Activated naive CD4-positive, alpha-beta T cell treated with Interleukin-2 at 50 U/mL for 16 hours (primary cell): ENCODE measurements around the gene URB1.
"Not testable (repeated sequence)": the region's sequence is repeated elsewhere in the genome, so short reads cannot be mapped to it uniquely, and the experiment has no call there.

Experiments
- DNase-seq: peaks from one replicate; pipeline ENCODE4 v3.0.0-alpha.2; 2020

URB1 gene, protein sequence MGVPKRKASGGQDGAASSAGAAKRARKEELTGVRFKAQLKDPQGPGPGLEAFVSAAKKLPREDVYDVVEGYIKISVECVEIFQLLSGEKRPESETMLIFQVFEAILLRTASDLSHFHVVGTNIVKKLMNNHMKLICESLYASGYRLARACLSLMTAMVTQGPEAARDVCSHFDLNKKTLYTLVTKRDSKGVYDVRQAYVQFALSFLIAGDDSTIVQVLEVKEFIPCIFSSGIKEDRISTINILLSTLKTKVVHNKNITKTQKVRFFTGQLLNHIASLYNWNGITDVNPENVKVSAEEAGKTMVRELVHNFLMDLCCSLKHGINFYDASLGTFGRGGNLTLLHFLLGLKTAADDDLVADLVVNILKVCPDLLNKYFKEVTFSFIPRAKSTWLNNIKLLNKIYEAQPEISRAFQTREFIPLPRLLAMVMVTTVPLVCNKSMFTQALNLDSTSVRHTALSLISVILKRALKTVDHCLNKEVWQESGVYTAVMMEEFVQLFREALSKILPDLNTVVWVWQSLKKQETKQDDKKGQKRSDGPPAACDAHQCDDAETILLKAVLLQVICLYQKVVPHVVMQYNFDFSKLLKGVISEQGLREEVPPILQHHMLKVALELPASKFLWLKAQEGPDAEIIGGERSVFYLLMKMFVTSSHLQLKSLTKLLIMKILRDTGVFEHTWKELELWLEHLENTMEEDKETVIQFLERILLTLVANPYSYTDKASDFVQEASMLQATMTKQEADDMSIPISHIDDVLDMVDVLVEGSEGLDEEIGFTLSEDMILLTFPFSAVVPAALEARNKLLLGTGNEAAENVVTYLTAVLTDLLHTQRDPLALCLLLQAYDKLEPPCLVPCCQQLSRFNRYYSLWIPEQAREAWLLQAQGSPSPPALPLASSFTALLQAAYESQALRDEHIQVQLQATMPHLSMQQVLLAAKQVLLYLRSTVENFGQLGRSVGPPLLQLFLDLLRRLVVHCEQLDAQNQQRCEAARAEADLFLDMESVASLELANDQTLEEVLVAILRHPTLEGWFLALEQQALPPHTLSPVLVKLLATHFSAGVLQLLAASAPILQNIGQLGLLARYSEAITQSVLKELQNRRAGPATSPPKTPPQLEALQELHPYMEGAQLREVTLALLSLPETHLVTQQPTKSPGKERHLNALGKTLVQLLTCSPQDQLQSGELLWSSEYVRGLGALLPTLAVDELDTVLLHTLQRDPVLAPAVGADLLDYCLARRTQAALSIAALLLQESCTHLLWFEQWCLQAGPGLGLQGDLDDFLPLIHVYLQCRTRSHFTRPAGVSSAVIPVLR (N-terminal part only)

DNA sequence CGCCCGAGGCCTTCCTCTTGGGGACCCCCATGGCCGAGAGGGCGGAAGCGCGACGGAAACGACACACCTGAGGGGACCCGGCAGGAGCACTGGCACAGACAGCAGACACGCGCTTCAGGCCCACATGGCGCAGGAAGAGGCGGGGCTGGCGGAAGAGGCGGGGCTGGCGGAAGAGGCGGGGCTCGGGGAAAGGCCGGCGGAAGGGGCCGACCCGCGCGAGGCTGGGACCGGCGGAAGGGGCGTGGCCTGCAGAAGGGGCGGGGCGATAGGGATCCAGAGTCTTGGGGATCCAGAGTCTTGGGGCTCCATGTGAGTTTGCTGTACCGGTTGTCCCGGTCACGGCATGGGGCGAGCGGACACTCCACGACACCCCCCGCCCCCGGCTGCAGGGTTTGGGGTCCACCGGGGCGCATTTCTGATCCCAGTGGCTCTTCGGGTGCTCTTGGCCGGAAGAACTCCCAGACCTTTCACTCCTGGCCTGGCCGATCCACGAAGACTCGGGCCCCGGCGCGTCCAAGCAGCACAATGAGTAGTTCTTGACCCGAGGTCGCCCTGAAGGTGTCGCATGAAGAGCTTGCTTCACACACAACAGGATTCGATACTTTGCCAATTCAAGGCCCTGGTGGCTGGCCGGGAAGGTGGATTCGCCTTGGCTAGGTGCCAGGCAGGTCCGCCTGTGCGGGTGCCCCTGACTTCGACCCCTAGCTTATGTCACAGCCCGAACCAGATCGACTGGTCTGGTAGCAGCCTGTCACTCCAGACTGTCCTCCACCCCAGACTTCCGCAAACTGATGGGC is at the start of gene URB1:
Gene URB1, minus strand, starts transcription at position 133 of the 797 bp plus-strand sequence. Its CDS starts 102 bp downstream, at position 31.
- peak; percentile 96 for DNase-seq

DNA sequence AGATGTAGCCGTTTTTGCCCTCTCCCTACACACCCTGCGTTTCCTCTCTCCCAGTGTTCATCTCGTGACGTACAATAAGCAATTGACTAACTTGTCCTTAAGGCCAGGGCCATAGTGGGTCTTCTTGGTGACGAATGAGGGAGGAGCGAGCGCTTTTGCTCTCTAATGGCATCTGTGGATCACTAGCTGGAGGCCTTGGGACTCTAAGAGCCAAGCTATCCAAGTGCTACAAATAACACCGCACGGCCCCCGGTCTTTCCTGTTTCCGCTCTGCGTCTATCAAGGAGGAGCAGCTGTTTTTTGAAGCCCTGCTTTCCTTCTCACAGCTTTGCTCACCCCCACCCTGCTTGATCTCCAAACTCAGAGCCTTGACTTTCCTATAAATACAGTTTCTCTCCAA is 44.9 kb upstream of the URB1 start:
- DNase-seq: no peak

DNA sequence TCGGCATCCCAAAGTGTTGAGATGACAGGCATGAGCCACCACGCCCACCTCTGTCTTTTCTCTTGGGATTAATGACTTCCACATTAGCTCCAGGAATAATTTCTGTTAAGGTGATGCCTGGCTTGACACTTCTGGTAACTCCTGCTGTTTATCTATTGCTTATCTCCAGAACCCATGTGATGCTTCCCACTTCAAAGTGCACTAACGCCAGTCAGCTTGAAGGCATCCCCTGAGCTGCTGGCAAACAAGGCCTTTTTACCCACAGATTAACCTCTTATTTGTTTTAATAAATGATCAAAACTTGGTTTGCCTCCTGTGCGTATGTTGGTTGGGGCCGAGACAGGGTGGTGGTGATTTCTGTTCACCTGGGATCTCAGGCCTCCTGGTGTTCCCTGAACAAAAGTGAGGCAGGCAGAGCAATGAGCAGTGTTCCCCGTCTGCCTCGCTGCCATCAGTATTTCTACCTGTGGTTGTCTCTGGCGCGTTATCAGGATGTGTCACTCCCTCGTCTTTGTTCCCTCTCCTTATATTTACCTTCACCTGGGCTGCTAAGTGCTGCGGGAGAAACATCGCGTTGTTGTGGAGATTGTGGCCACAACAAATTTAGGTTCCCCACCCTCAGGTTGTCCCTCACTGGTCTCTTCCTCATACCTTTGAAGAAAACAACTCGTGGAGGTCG is 40.3 kb upstream of the URB1 start:
- DNase-seq: not testable (repeated sequence)

DNA sequence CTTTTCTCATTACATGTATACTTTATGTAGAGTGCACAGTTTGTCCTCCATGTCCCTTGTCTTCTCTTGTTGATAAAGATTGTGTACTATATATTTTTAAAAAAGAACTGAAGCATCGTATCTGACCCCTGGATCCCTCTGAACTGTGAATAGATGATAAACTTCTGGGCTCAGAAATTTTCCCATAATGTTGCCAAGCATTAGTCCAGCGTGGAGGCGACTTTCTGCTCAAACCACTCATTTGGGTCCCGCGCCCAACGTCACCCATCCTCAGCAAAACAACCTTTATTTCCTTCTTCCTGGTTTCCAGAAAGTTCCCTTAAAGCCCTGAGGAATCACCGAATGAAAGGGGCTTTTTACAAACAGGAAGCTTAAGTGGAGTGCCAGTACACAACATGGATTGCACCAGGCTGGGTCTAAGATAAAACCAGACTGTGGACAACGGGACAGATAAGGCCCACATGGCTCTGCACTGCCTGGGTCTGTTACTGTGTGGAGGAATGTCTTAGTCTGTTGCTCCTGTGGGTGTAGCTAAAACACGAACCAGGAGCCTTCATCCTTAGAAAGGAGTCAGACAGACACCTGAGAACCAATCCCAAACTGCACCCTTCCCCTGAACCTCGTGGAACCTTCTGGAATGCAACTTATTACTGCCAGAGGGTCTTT is 35.3 kb upstream of the URB1 start:
- DNase-seq: no peak

DNA sequence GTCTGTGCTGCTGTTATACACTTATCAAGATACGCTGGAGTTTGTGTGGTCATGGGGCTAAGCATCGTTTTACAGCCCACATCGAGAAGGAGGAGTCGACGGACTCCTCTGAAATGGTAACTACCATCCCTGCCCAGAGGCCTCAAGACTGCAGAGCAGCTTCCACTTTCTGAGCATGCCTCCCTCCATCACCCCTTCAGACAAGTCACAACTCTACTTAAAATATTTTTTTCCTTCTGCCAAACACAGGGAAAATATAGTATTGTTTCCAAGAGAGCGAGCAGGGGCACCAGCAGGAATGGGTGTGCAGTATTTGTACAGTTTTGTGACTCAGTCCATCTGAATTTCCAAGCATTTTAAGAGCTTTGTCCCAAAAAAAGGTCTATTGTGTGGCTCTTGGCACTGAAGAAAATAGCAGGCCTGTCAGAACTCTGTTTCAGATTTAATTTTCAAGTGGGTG is 33.8 kb upstream of the URB1 start:
- DNase-seq: no peak

DNA sequence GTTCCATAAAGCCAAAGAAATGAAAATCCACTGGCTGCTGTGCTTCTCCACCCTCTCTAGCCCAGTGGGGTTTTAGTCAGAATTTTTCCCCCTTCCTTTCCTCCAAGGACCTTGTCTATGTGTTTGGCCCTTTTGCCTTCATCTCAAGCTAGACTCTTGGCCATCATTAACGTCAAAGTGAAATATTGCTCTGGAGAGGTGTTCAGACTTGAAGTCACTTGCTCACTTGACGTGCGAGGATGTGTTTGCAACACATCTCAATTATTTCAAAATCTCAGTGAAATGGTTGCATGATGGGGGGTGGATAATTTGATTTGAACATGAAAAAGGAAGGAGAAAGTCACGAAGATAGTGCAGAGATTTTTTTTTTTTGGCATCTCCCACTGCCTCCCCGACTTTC is 33.3 kb upstream of the URB1 start:
- no peak for DNase-seq

DNA sequence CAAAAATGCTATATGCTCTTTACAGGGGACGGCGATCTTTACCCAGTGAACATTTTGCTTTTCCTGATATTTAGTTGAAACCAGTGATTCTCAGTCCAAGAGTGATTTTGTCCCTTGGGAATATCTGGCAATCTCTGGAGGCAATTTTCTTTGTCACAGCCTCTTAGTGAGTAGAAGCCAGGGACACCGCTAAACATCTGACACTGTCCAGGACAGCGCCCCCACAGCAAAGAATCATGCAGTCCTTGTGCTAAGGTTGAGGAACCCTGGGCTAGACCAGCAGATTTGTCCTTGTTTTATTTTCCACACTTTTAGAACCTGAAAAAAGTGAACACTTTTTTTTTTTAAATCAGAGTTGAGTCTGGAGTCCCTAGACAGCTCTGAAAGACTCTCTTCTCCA is 32.8 kb upstream of the URB1 start:
- no peak for DNase-seq

DNA sequence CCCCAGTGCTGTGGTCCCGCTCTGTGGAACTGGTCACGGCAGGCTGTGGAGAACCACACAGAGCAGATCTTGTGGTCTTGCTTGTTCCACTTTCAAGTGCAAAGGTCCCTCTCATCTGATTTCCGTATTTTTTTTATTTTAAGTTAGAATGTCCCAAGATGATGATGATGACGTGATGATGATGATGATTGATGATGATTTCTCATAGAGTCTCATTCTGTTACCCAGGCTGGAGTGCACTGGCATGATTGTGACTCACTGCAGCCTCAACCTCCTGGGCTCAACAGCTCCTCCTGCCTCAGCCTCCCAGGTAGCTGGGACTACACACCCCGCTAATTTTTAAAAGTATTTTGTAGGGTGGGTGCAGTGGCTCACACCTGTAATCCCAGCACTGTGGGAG is 31.9 kb upstream of the URB1 start:
- no peak for DNase-seq

DNA sequence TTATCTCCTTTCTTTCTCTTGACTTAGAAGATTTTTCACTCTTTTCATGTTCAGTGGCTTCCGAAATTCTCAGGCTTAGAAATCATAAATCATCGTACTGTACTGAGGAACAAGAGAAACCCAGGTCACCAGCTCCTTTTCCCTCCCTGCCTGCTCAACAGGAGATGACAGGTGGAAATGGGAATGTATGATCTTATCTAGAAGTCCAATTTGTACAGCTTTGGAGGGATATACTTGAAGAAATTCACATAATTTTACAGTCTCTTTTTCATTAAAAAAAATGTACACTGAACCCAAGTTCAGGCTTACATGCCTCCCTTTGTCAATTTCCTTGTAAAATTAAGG is 31.4 kb upstream of the URB1 start:
- no peak for DNase-seq

DNA sequence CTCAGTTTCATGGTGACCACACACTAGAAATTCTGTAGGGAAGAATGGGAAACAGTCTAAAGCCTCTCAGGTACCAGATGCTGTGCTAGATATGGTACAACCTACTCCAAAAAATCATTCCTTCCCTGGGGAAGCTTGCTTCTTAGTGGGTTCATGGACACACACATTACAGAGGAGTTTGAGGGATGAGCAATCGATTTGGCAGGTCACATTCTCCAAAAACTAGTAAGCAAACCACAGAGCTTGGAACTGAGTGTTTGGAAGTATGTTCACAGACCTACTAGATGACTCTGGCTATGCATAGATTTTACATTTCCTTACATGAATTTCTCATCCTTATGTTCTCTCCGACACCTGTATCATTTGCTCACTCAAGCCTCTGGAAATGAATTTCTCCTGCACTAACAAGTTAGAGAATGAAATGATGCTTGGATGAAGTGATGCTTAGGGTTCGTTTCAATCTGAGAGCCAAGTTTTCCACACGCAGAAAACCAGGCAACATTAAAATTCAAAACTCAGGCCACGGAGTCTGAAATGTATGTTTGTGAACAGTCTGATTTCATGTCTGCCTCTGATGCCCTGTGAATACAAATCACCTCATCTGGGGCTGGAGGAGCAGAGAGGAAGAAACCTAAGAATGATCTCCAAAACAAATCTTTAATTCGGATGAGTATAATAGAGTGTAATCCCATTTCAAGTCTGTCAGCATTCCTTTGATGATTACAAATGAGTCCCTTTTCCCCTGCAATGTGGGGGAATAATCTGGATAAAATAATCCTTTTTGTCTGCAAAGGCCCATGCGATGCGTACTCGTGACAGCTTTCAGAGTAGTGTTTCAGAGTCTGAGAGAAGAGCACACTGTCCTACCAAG is 30.7 kb upstream of the URB1 start:
- DNase-seq: no peak

DNA sequence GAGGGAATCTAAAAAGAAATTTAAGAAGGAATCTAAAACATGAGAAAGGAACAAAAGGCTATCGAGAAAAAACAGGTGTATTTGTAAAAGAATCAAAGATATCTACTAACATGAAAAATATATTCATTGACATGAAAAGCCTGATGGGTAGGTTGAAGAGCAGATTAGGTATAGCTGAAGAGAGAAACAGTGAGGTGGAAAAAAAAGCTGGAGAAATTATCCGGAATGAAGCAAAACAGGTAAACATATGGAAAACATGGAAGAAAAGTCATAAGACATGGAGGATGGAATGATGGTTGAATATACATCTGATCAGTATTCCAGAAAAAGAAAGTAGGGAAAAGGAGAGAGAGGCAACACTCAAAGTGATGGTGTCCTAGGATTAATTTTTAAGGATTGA is 29.3 kb upstream of the URB1 start:
- no peak for DNase-seq

DNA sequence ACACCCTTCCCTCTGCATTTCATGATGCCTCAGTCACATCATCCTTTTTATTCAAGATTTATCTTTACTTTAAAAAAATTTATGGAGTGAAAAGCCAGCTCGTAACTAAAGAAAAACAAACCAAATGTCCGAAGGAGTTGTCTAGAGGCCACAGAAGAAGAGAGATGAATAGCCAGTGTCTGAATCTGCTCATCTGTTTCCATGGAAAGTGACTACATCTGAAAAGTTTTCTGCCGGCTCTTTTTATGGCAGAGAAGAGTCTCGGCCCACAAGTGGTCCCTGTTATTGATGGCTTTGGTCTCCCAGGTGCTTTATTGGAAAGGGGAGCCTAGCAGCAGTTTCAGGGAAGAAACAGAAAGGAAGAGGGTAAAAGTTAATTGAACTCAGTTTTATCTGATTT is 25.3 kb upstream of the URB1 start:
- DNase-seq: no peak

DNA sequence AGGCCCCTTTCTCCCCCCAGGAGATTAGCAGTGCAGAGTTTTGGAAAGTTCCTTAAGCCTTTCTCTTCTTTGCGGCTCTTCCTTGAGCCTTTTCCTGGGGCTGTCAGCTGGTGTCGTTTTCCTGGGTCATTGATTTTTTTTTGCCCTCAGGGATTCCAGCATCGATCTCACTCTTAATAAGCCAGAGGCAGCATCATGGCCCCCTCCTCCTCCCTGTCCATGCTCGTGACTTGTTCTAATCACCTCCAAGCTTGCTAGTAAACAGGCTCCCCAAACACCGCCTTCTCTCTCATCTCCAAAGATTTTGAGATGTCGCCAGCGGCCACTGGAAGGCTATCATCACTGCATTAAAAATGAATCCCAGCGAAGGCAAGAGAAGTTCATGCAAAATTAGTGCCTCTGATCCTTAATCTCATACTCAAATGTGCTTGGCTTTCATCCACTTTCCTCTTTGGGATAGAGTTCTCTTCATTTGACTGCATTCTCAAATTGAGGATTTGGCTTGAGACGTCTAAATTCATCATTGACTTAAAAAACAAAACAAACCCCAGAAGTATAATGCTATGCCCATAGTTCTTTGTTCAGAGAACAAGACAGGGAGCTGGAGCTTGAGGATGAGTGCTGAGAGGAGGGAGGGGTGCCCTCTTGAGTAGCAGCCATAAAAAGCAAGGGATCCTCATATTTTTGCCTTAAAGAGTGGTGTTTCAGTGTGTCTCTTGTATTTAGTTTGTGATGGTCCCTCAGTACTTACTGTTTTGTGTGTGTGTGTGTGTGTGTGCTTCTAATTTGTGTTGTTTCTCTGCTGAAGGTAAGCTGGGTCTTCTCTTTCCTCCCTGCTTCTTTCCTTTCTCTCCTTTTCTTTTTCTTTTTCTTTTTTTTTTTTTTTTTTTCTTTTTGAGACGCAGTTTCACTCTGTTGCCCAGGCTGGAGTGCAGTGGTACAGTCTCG is 22.9 kb upstream of the URB1 start:
- no peak for DNase-seq

DNA sequence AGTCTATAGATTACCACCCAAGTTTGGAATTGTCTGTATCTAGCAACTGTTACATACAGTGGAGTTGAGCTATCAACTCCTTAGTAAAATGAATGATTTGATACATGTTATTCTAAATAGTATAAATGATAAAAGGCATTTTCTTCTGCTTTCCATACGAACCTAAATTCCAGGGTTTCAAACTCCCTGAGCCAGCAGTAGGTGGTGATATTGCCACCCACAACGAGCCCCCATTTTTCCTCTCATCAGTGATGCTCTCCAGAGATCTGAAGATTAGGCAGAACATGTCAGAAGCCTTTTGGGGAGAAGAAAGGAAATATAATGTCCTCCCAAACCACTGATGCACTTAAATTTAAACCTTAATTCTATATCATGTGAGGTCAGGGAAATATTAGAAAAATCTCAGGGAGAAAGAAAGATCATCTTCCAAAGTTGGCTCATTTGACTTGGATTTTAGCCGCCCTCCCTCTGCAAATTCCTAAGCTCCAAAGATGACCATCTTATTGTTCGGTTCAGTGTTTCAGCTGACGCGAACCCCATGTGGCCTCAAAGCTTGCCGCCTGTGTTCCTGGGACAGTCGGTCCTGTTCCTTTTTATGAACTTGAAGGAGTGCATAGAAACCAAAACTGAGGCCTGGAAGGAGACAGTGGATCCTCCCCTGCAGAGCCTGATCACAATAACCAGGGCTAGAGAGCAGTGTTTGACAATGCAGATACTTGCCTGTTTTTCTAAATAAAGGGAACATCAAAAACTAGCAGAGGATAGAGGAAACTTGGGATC is 22.0 kb upstream of the URB1 start:
- no peak for DNase-seq

DNA sequence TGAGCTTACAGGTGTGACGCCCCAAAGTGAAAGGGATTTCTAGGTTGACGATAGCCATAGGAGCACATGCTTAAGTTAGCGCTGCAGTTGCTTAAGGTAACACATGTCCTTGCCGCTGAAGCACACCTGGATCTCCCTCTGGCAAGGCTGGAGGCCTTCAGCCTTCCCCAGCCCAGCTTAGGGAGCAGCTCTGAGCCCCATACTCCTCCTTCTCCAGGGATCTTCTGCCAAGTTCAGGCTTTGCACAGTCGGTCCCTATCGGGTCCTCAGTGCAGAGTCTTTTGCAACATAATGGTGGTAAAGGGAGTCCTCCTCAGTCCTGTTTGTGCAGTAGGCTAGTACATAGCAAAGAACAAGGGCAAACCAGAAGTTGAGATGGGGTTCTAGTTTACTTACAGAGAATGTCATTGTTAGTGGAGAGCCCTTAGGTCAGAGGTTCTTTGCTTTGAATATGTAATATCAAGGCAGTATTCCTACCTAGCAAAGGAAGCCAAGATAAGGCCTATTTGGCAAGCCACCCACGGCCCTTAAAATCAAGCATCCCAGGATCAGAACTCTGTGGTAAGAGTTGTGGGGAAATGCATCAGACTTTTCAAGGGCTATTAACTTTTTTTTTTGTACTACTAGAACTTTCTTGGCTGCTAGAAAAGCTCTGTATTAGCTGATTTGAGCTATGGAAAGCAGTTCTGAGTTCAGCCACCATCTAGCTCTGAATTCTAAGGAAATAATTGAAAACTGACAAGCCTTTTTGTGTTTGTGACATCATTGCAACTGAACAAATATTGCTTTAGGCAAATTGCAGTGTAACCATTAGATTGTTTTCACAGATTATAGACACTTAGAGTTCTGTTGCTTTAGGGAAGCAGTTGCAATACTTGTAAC is 21.1 kb upstream of the URB1 start:
- no peak for DNase-seq

DNA sequence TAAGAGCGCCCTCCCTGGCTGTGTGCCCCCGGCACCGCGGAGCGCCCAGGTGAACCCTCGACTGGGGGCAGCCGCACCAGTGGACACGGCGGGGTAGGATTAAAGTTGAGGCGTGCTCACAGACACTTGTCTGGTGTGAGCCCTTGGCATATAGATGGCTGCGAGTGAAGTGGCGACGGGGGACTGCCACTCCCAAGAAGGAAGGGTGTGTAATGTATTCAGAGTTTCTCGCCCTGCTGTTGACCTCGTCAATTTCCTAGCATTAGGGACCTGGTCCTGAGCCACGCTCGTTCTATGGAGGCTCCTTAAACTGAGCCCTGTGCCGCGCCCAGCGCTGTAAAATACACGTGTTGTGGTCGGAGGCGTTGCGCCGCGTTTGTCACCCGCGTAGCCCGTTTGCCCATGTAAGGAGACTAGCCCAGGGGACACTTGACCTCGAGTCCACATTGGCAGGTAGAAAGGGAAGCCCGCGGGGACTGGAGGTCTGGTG is 20.2 kb upstream of the URB1 start:
- no peak for DNase-seq
